KBM-7 (cell line): ENCODE results near the gene SEMA6B.
"Not testable (repeated sequence)": the region's sequence is repeated elsewhere in the genome, so short reads cannot be mapped to it uniquely, and the experiment has no call there.

Experiments
- DNase-seq: peaks from one replicate; pipeline ENCODE4 v3.0.0-alpha.2; 2015
- in situ Hi-C: fragments of 300-500 bp; cut with MboI; formaldehyde crosslinking; loops from 2 replicates; pipeline ENCODE4 v1.14.3; 2020; ENCODE audit warnings: low sequenced_read_pairs, low pct_unique_long_range_greater_than_20kb, mixed read lengths

Gene SEMA6B

DNA sequence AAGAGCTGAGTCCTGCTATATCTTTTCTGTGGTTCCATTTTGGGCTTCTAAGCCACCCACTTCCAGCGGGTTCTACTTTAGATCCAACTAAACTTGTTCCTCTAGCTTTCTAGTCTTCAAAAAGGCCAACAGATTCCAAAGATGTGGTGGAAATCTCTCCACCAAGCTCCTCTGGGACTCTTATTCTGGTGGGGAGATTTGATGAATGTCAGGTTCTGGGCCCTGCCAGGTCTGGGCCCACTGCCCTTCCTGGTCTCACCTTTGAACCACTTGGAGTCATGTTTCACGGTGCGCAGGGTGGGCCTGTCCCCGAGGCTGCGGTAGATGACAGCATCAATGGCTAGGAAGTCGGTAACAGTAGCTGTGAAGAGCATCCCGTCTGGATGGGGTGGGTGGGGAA is 4.8 kb downstream of the SEMA6B start:
- DNase-seq, result no peak
- in situ Hi-C loops, result no loop called here

DNA sequence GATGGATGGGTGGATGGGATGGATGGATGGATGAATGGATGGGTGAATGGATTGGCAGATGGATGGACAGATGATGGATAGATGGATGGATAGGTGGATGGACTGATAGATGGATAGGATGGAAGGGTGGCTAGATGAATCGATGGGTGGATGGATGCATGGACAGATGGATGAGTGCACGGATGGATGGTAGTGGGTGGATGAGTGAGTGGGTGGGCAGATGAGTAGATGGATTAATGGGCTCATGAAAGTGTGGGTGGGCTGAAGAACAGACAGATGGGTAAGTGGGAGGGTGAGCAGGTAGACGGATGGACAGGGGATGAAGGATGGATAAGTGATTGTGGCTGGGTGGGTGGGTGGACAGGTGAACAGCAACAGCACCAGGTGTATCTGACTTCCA is 5.7 kb downstream of the SEMA6B start:
- in situ Hi-C loops, result no loop called here
- DNase-seq, result no peak

DNA sequence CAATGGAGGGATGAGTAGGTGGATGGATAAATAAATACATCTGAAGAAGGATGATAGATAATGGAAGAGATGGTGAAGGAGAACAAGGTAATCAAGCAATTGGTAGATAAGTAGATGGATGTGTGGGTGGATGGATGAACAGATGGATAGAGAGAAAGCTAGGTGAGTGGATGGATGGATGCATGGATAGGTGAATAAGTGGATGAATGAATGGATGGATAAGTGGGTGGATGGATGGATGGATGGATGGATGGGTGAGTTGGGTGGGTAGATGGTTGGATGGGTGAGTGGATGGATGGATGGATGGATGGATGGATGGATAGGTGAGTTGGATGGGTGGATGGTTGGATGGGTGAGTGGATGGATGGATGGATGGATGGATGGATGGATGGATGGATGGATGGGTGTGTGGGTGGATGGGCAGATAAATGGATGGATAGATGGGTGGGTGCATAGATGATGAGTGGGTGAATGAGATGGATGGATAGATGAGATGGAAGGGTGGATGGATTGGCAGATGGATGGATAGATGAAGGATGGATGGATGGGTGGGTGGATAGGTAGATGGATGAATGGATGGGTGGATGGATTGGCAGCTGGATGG is 6.3 kb downstream of the SEMA6B start:
- no peak for DNase-seq
- in situ Hi-C loops, result no loop called here

DNA sequence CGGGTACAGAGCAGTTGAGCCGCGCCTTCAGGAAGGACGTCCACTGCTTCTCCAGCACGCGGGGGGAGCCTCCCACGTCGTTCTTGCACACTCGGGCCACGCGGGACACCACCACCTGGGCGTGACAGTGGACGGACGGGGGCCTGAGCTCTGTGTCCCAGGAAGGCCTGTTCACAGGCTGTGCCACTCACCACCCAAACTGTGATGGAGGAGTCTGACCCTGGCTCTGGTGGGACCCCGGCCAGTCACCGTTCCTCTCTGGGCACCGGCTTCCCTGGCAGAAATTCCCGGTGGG is 7.0 kb downstream of the SEMA6B start:
- in situ Hi-C loops, result no loop called here
- no peak for DNase-seq

DNA sequence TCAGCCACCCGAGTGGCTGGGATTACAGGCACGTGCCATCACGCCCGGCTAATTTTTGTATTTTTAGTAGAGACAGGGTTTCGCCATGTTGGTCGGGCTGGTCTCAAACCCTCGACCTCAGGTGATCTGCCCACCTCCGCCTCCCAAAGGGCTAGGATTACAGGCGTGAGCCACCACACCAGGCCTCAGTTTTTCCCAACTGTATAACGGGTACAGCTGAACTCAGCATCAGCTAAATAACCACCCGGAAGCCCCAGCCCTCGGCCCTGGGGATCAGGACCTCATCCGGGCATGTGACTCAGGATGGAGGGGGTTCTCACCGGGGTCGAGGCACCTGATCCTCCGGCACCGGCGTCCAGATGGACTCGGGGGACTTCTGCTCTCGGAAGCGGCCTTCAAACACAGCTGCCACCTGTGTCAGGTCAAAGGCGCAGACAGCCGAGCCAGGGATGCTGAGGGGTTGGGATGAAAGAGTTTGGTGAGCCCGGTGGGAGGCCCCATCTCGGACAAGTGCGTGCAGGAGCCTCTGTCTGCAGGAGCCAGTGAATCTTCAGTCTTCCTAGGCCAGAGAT is 8.9 kb downstream of the SEMA6B start:
- DNase-seq, result no peak
- in situ Hi-C loops, result no loop called here

DNA sequence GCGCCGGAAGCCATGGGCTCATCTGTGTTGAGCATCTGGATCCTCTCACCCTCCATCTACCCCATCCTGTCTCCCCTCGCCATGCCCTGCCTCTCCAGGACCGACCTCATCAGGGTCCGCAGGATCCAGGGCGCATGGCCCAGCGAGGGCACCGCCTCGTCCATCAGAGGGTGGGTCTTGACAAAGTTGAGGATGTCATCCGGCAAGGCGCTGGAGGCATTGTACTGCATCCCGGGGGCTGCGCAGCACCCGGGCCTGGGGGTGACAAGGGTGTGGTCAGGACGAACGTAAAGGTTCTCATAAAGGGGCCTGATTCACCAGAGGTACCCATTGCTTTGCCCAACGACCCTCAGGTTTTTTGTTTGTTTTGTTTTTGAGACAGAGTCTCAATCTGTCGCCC is 9.5 kb downstream of the SEMA6B start:
- in situ Hi-C loops, result no loop called here

DNA sequence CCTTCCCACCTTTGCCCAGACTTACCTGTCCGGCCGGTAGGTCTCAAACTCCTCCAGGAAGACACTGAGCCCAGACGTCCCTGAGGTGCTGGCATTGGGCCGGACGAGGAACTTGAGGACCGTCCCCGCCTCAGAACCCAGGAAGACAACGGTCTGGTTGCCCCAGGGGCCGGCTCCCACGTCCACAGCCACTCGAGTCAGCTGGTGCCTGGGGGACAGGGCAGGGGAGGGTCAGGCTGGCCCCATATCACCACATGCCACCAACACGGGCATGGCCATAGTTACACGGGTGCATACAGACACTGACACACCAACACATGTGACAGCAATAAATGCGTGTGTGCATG is 11.3 kb downstream of the SEMA6B start:
- no peak for DNase-seq
- in situ Hi-C loops, result no loop called here

More for the DNA sequence above, 9.5 kb downstream of the SEMA6B start:
- no peak for DNase-seq

DNA sequence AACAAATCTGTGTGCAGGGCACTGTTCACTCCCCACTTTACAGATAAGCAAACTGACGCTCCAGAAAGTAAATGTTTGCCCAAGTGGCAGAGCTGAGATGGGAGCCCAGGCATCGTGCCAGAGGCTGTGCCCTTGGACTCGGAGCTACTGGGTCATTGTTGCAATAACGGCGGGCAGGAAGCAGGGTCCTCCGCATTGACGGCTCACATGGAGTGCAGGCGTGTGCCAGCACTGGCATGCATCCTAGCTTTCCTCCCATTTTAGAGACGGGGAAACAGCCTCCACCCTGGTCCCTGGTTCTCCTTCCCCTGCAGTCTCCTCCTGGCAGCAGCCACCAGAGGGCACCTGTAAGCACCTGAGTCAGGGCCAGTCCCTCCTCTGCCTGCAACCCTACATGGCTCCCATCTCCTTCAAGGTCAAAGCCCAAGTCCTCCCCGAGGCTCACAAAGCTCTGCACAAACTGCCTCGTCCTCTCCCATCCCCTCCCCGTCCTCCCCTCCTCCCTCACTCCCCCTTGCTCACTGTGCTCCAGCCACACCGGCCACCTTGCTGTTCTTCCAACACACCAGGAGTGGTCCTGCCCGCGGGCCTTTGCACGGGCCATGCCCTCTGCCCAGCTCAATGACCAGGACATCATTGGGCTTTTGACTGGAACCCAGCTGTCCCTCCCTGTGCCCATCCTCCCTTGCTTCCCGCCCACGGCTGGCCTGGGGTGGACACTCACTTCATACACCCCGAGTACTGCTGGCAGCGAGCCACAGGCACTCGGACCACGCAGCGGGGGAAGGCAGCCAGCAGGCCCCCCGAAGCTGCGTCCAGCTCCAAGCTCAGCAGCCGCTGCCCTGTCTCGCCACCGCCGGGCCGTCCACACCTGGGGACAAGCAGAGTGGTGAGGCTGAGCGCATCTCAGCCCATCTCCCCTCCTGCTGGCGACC is 11.9 kb downstream of the SEMA6B start:
- DNase-seq, result no peak
- in situ Hi-C loops, result no loop called here

DNA sequence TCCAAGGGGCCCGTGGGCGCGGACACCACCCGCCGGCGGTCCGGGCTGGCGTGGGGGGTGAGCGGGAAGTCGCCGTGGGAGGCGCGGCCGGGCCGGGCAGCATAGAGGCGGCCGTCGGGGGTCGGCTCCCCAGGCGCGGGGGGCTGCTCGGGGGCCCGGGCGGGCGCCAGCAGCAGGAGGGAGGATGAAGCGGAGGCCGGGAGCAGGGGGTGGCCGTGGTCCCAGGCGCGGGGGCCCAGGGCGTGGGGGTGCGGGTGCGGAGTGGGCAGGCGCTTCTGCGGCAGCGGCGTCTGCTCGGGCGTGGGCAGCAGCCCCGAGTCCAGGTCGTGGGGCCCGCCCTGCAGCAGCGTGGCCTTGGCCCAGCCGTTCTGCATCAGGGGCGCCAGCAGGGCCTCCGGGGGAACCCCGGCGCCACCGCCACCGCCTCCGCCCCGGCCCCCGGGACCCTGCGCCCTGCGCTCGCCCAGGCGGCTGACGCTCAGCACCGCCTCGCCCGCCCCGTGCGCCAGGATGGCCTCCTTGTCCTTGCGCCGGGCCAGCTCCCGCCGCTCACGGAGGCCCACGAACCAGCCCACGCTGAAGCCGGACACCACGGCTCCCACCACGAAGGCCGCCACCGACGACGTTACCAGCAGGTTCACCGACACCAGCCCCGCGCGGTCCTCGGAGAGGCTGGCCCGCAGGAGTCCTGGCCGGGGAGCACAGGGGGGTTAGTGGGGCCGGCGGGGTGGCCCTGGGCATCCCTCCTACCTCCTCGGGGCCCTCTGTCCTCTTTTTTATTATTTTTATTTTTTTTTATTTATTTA is 15.4 kb downstream of the SEMA6B start:
- in situ Hi-C loops, result no loop called here
- DNase-seq, result no peak

DNA sequence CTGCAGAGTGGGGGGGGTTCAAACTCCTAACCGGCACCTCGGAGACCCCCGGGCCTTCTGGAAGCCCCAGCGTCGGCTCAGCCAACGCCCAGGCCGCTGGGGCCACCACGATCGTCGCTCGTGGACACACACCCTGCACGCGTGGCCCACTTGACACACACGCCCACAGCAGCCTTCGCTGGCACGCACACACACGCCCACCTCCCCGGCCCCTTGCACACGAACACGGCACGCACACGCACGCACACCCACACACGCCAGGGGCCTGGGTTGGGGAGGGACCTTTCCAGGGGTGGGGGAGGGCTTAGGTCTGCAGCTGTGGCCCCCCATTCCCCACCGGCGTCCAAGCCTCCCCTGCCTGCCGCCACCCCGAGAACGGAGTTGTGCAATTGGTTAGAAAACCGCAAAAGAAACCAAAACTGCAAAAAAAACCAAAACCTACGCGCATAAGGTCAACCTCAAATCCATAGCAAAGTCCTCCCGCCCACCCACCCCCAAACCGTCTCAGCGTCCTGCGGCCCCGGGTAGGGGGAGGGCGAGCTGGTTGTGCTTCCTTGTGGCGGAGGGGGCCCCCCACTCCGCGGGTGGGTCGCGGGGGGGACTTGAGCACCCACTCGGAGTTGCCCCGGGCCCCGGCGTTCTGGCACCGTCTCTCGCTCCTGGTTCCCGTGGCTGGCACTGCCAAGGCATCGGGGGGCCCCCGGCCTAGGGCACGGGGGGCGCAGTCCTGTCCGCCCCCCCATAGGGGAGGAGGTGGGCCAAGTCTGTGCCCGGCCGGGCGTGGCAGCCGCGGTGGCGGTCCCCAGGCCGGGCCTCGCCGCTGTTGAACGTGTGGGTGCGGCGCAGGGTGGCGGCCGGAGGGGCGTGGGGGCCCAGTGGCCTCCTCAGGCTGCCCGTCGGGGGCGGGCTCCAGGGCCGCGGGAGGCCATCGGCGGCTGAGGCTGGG is 16.3 kb downstream of the SEMA6B start:
- in situ Hi-C loops, result no loop called here
- peak; percentile 64 for DNase-seq

DNA sequence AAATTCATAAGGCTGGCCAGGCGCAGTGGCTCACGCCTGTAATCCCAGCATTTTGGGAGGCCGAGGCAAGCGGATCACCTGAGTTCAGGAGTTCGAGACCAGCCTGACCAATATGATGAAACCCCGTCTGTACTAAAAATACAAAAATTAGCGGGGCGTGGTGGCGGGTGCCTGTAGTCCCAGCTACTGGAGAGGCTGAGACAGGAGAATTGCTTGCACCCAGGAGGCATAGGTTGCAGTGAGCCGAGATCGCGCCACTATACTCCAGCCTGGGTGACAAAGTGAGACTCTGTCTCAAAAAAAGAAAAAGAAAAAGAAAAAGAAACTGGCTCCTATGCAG is 17.7 kb downstream of the SEMA6B start:
- DNase-seq, in situ Hi-C loops: not testable (repeated sequence)

DNA sequence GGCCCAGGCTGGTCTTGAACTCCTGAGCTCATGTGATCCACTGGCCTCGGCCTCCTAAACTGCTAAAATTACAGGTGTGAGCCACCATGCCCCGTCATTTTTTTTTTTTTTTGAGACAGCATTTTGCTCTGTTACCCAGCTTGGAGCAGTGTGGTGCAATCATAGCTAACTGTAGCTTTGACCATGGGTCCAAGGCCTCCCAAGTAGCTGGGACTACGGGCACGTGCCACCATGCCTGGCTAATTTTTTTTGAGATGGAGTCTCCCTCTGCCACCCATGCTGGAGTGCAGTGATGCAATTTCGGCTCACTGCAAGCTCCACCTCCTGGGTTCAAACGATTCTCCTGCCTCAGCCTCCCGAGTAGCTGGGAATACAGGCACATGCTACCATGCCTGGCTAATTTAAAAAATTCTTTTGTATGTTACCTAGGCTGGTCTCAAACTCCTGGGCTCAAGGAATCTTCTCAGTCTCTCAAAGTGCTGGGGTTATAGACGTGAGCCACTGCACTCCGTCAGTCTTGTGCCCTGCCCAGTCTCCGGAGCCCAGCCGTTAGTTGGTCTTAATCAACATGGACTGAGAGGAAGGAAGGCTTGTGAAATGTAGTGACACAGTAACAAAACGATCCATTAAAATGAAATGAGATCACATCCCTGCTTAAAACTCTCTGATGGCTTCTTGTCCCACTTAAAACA is 18.2 kb downstream of the SEMA6B start:
- in situ Hi-C loops, result no loop called here
- no peak for DNase-seq

DNA sequence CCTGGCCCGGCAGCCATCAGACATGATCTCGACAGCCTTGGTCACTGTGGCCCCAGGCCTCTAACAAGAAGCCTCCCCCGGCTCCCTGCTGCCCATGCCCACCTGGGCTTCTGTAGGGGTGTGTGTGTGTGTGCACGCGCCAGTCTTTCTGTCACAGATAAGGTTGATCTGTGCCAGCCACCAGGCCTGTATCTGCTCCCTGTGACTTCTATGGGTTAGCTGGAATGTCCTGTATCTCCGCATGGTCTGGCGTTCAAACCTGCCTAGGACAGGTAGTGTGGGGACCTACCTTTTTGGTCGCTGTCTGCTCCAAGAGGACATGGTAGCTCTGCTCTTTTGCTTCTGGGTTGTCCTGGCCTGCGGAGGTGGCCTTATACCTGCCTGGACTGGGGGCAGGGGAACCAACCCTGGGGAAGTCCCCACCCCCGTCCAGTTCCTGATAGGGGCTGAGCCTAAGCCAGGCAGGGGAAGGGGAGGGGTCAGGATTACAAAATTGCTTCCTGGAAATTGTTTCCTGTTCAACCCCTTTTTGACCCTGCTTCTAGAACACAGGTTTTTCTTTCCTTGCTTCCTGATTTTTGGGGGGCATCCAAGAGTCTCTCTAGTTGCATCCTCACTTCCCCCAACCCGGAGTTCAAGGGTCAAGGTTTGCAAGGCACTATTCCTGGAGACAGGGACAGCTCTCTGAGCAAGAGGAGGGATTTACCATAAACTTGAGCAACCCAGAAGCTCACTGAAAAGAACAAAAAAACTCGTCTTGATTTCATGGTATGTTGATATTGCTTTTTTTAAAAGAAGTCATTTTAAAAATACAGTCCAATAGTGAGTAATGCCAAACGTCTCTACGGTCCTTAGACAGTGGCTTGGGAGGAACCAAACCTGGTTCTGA is 19.5 kb downstream of the SEMA6B start, which contains the start of gene LRG1:
Gene LRG1, minus strand, starts transcription at position 344 of the 889 bp plus-strand sequence. Its CDS starts 23 bp downstream, at position 321.
- peak; percentile 85 for DNase-seq
- in situ Hi-C loops, result no loop called here

DNA sequence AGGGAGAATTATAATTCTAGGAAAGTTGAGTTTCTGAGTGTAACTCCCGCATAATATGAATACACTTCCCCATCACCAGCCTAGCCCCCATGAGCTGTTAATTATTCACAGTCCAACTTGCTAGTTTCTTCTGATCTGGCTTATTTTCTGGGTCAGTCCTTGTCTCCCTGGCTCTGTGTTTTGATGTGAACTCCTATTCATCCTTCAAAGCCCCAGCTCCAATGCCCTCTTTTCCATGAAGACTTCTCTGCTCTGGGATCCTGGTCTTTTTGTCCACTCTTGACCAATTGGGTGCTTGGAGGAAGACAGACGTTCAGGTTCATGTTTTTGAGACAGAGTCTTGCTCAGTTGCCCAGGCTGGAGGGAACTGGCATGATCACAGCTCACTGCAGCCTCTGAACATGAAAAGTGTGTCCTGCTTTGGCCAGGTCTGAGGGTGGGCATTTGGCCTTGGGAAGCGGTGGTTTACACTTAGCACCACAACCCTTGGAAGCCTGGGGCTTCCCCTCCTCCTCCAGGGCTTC is 20.3 kb downstream of the SEMA6B start:
- no peak for DNase-seq
- in situ Hi-C loops, result no loop called here

DNA sequence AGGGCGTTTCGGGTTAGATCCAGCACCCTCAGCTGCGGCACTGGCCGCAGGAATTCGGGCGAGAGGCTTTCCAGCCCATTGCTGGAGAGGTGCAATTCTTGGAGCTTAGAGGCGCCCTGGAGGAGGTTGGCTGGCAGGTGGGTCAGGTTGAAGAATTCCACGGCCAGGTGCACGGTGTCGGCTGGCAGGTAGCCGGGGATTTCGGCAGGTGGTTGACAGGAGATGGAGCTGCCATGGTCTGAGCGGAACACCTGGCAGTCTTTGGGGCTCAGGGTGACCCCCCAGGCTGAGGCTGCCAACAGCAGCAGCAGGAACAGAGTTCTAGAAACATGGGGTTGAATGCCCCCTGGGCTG is 20.9 kb downstream of the SEMA6B start:
- in situ Hi-C loops, result no loop called here
- DNase-seq, result no peak

DNA sequence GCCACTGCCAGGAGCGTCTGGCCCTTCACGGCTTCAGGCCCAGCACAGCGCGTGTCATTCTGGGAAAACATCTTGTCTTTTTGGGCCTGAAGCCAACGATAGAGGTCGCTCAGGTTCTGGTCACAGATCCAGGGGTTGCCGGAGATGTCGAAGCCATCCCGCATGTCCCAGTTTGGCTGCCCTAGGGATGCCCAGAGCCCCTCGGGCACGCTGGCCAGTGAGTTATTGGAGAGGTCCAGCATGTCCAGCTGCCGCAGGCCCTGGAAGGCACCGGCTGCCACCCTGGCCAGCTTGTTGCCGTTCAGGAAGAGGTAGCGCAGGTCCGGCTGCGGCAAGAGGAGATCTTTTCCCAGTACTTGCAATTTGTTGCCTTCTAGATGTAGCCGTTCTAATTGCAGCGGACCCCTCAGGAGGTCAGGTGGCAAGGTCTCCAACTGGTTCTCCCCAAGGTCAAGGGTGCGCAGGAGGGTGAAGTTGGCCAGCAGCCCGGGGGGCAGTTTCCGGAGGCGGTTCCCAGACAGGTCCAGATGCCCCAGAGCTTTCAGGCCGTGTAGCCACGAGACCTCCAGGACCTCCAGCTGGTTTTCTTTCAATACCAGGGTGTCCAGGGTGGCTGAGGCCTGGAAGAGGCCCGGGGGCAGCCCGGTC is 21.4 kb downstream of the SEMA6B start:
- no peak for DNase-seq
- in situ Hi-C loops, result no loop called here

DNA sequence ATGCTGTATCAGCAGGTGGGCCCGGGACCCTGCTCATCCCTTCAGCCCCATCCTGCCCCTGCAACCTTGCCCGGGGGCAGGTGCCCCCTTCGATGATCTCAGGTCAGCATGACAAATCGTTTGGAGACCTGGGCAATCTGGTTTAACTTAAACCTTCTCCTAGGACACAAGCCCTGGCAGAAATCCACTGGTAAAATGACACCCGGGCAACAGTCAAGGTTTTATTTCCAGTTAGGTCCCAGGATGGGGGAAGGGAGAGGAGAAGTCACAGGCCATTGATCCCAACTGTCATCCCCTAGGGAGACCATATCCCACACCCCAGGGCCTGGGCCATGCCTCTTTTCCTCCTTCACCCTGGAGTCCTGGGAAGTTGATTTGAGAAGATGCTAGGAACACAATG is 22.7 kb downstream of the SEMA6B start:
- in situ Hi-C loops, result no loop called here
- DNase-seq, result no peak
